GM21529 (cell line): ENCODE results near the gene RYR2.
"Not testable (repeated sequence)": the region's sequence is repeated elsewhere in the genome, so short reads cannot be mapped to it uniquely, and the experiment has no call there.

Experiments used
- ATAC-seq: cut with Tn5 transposase; IDR thresholded peaks from one replicate; pipeline ENCODE4 v1.9.1; 2021; ENCODE audit not compliant: unreplicated experiment

RYR2 gene

GRCh38 chr1:237528545-237528944 lies 486.6 kb downstream of the RYR2 start:
- no peak for ATAC-seq

- no peak for ATAC-seq
Observed at GRCh38 chr1:237539055-237539454, 497.1 kb downstream of the RYR2 start.

GRCh38 chr1:237542525-237543418 lies 500.8 kb downstream of the RYR2 start:
- ATAC-seq, result no peak

GRCh38 chr1:237553078-237553477 lies 511.1 kb downstream of the RYR2 start:
- ATAC-seq, result no peak

- no peak for ATAC-seq
Observed at GRCh38 chr1:237556911-237557310, 514.9 kb downstream of the RYR2 start.

- peak; percentile 89 for ATAC-seq
Observed at GRCh38 chr1:237562242-237562823, 520.3 kb downstream of the RYR2 start.

- no peak for ATAC-seq
Observed at GRCh38 chr1:237565236-237565635, 523.3 kb downstream of the RYR2 start.

- no peak for ATAC-seq
Observed at GRCh38 chr1:237566581-237566980, 524.6 kb downstream of the RYR2 start.

- no peak for ATAC-seq
Observed at GRCh38 chr1:237568955-237569354, 527.0 kb downstream of the RYR2 start.

GRCh38 chr1:237570530-237570929 lies 528.5 kb downstream of the RYR2 start:
- no peak for ATAC-seq

GRCh38 chr1:237574536-237574935 lies 532.6 kb downstream of the RYR2 start:
- no peak for ATAC-seq

GRCh38 chr1:237578540-237578939 lies 536.6 kb downstream of the RYR2 start:
- no peak for ATAC-seq

GRCh38 chr1:237580726-237581125 lies 538.7 kb downstream of the RYR2 start:
- no peak for ATAC-seq

- no peak for ATAC-seq
Observed at GRCh38 chr1:237583270-237583669, 541.3 kb downstream of the RYR2 start.

- ATAC-seq, result no peak
Observed at GRCh38 chr1:237583756-237584155, 541.8 kb downstream of the RYR2 start.

- ATAC-seq, result no peak
Observed at GRCh38 chr1:237590386-237590785, 548.4 kb downstream of the RYR2 start.

GRCh38 chr1:237591353-237591752 lies 549.4 kb downstream of the RYR2 start:
- ATAC-seq, result no peak

GRCh38 chr1:237603036-237603568 lies 561.1 kb downstream of the RYR2 start:
- not testable (repeated sequence) for ATAC-seq

GRCh38 chr1:237608433-237608832 lies 566.4 kb downstream of the RYR2 start:
- ATAC-seq, result no peak

GRCh38 chr1:237610157-237610556 lies 568.2 kb downstream of the RYR2 start:
- no peak for ATAC-seq

- no peak for ATAC-seq
Observed at GRCh38 chr1:237613984-237614383, 572.0 kb downstream of the RYR2 start.

GRCh38 chr1:237619553-237619952 lies 577.6 kb downstream of the RYR2 start:
- no peak for ATAC-seq
